HG03342 (cell line): ENCODE measurements around the gene TEDC2.

Experiments
- ATAC-seq: cut with Tn5 transposase; IDR thresholded peaks from one replicate; pipeline ENCODE4 v1.9.1; 2021; ENCODE audit warnings: mild to moderate bottlenecking, moderate library complexity; ENCODE audit not compliant: unreplicated experiment

Gene TEDC2

GRCh38 chr16:2508722-2509400 is 49.0 kb downstream of the TEDC2 start:
- no peak for ATAC-seq

GRCh38 chr16:2511128-2511800 is 51.4 kb downstream of the TEDC2 start:
- no peak for ATAC-seq

- ATAC-seq = no peak
Measured at GRCh38 chr16:2511996-2512734, 52.3 kb downstream of the TEDC2 start.

- ATAC-seq = no peak
Measured at GRCh38 chr16:2512735-2513404, 53.0 kb downstream of the TEDC2 start.

GRCh38 chr16:2513405-2514332 is 53.8 kb downstream of the TEDC2 start, which contains the start of gene ATP6V0C:
ATP6V0C (plus strand) TSS chr16:2513952; CDS start chr16:2514104, 152 bp downstream.
- ATAC-seq = peak; percentile 69
